Glutamatergic neuron (in vitro differentiated cells): ENCODE measurements around the gene ZNF416. TPM values are rescaled to one million over a fixed set of nuclear protein-coding genes. Genes with fewer than 3 reads are reported as not detected.

Experiments
- DNase-seq: peaks from one replicate; pipeline ENCODE4 v3.0.0; 2022
- H3K27ac Mint-ChIP-seq: one replicate; pipeline ENCODE4 v1.8.0; 2020; ENCODE audit warnings: mild to moderate bottlenecking, mixed read lengths, inconsistent platforms; ENCODE audit not compliant: unreplicated experiment
- H3K27me3 Mint-ChIP-seq: one replicate; pipeline ENCODE4 v1.8.0; 2020; ENCODE audit warnings: mild to moderate bottlenecking, moderate library complexity, mixed read lengths, inconsistent platforms; ENCODE audit not compliant: unreplicated experiment
- H3K36me3 Mint-ChIP-seq: one replicate; pipeline ENCODE4 v1.8.0; 2020; ENCODE audit warnings: mild to moderate bottlenecking, mixed read lengths, inconsistent platforms; ENCODE audit not compliant: unreplicated experiment
- H3K4me1 Mint-ChIP-seq: one replicate; pipeline ENCODE4 v1.8.0; 2020; ENCODE audit warnings: mild to moderate bottlenecking, low read depth, mixed read lengths, inconsistent platforms; ENCODE audit not compliant: unreplicated experiment
- H3K4me3 Mint-ChIP-seq: one replicate; pipeline ENCODE4 v1.8.0; 2020; ENCODE audit warnings: mild to moderate bottlenecking, mixed read lengths, inconsistent platforms; ENCODE audit not compliant: unreplicated experiment
- H3K9me3 Mint-ChIP-seq: one replicate; pipeline ENCODE4 v1.8.0; 2020; ENCODE audit warnings: mild to moderate bottlenecking, moderate library complexity, mixed read lengths, inconsistent platforms; ENCODE audit not compliant: unreplicated experiment
- long read RNA-seq: library from polyadenylated mRNA; unstranded; transcript quantifications from one replicate; pipeline ENCODE4 v2.0.0, GENCODE V29; 2020; ENCODE audit not compliant: unreplicated experiment
- total RNA-seq: library from RNA; stranded (reverse); fragmentation: NEBNext Ultra II Directional; extraction: Animal tissue kit (Norgen Biotek cat#: 25700); gene quantifications from one replicate; pipeline ENCODE4 v1.2.1, GENCODE V29; 2021; ENCODE audit not compliant: unreplicated experiment
- TF ChIP-seq, protein P1 (sequence below): fragments of 200-600 bp; sonication (generic); IDR thresholded peaks from one replicate; pipeline ENCODE4 v1.5.0; 2021; ENCODE audit not compliant: partially characterized antibody, unreplicated experiment

Gene ZNF416
- total RNA-seq: 11.2 TPM
- long read RNA-seq, transcript ZNF416-201 (4 exons, 2,561 nt): major isoform, 8 of 9 reads
- long read RNA-seq, partial matches to known transcripts: 0 of 9 reads
- long read RNA-seq, other reads (novel, unspliced or antisense): 1 of 9 reads

DNA sequence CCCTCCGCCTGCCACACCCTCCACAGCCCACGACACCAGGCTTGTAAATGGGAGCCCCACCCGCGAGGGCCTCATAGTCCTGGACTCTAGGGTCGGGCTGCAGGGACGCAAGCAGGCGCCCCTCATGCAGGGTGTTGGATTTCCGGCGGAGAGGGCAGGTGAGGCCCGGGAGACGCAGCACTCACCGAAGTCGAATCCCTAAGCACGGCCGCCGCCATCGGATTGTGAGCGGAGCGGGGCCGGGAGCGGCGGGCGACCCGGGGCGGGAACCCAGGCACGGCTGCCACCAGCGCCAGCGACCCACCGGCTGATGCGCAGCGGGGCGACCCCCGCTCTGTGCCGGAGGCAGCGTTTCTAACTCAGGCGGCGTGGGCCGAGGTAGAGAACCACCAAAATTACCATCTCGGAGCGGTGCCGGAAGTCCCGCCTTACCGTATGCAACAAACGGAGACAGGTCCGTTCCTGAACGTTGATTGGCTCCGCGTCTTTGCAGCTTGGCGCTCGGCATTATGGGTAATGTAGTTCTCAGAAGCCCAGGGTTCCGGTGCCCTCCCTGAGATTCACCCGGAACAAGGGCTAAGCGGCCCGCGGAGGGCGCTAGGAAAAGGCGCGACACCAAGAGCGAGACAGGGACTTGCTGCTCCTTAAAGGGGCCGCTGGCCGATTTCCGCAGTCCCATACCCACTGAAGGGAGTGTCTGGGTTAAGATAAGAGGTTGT lies at the start of gene ZNF416:
TSS of gene ZNF416 (minus strand) at position 425 of the 719 bp plus-strand sequence. CDS start at position 218, 207 bp downstream.
- Mint-ChIP-seq H3K27me3 (peaks cover 2% of the 10 kb centered on the region), H3K36me3 (peaks cover 44% of the 10 kb centered on the region), H3K4me3 (peak within 1 kb of the TSS; percentile 86), H3K27ac (peak within 1 kb of the TSS; percentile 43), H3K4me1 (no peaks in the 10 kb centered on the region), H3K9me3 (peaks cover 26% of the 10 kb centered on the region)
- TF ChIP-seq, protein P1, sequence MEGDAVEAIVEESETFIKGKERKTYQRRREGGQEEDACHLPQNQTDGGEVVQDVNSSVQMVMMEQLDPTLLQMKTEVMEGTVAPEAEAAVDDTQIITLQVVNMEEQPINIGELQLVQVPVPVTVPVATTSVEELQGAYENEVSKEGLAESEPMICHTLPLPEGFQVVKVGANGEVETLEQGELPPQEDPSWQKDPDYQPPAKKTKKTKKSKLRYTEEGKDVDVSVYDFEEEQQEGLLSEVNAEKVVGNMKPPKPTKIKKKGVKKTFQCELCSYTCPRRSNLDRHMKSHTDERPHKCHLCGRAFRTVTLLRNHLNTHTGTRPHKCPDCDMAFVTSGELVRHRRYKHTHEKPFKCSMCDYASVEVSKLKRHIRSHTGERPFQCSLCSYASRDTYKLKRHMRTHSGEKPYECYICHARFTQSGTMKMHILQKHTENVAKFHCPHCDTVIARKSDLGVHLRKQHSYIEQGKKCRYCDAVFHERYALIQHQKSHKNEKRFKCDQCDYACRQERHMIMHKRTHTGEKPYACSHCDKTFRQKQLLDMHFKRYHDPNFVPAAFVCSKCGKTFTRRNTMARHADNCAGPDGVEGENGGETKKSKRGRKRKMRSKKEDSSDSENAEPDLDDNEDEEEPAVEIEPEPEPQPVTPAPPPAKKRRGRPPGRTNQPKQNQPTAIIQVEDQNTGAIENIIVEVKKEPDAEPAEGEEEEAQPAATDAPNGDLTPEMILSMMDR: no peak
- peak; percentile 93 for DNase-seq

DNA sequence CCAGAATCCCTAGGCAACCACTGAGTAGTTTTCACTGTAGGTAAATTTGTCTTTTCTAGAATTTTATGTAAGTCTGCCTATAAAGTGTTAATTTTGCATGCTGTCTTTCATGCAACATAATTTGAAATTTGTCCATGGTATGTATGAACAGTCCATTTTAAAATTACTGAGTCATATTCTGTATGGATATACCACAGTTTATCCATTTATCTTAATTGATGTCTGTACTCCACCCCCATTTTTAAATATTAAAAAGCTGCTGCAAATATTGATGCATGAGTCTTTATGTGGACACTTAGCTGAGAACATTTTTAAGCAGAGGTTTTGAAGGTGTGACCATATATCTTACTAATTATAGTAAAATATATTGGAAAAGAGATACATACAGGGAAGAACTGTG lies 44.4 kb upstream of the ZNF416 start:
- H3K36me3 Mint-ChIP-seq: peaks cover 66% of the 10 kb centered on the region
- H3K4me1 Mint-ChIP-seq: no peaks in the 10 kb centered on the region
- TF ChIP-seq, protein P1: no peak
- H3K27me3 Mint-ChIP-seq: peaks cover 2% of the 10 kb centered on the region
- H3K9me3 Mint-ChIP-seq: peaks cover 43% of the 10 kb centered on the region
- DNase-seq: no peak
- no peak overlapping the region for H3K4me3 Mint-ChIP-seq
- no peak overlapping the region for H3K27ac Mint-ChIP-seq

DNA sequence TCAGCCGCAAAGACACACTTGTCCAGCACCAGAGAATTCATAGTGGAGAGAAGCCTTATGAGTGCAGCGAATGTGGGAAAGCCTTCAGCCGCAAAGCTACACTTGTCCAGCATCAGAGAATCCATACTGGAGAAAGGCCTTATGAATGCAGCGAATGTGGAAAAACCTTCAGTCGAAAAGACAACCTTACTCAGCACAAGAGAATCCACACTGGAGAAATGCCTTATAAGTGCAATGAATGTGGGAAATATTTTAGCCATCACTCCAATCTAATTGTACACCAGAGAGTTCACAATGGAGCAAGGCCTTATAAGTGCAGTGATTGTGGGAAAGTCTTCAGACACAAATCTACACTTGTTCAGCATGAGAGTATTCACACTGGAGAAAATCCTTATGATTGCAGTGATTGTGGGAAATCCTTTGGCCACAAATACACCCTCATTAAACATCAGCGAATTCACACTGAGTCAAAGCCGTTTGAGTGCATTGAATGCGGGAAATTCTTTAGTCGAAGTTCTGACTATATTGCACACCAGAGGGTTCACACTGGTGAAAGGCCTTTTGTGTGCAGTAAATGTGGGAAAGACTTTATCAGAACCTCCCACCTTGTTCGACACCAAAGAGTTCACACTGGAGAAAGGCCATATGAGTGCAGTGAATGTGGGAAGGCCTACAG lies 42.1 kb upstream of the ZNF416 start:
- Mint-ChIP-seq H3K4me3 (no peak overlapping the region), H3K4me1 (no peaks in the 10 kb centered on the region), H3K9me3 (peaks cover 58% of the 10 kb centered on the region), H3K36me3 (peaks cover 82% of the 10 kb centered on the region), H3K27me3 (peaks cover 2% of the 10 kb centered on the region), H3K27ac (no peak overlapping the region)
- TF ChIP-seq, protein P1: no peak
- no peak for DNase-seq

DNA sequence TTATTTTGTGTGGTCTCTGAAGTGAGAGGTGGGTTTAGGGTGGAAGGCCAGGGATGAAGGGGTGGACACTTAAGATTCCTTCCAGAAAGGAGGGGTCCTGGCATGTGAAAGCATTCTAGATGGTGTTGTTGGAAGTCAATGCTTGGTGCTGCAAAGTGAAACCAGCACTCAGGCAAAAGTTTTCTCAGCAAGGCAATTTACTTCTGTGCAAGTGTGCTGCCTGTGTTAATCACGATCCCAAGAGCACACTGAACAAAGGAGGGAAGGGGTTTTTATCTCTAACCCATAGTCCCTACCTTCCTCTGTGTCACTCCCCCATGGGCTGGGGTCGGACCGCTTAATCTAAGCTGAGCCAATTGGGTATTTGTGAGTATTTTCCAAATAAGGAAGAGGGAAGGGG lies 36.6 kb upstream of the ZNF416 start:
- H3K27me3 Mint-ChIP-seq: peaks cover 6% of the 10 kb centered on the region
- TF ChIP-seq, protein P1: no peak
- peaks cover 48% of the 10 kb centered on the region for H3K9me3 Mint-ChIP-seq
- peak overlapping the region; percentile 98 for H3K4me3 Mint-ChIP-seq
- DNase-seq: no peak
- H3K4me1 Mint-ChIP-seq: peaks cover 10% of the 10 kb centered on the region
- peaks cover 54% of the 10 kb centered on the region for H3K36me3 Mint-ChIP-seq
- peak overlapping the region; percentile 92 for H3K27ac Mint-ChIP-seq
